ENCODE data around the gene FYB2.

FYB2 gene

DNA sequence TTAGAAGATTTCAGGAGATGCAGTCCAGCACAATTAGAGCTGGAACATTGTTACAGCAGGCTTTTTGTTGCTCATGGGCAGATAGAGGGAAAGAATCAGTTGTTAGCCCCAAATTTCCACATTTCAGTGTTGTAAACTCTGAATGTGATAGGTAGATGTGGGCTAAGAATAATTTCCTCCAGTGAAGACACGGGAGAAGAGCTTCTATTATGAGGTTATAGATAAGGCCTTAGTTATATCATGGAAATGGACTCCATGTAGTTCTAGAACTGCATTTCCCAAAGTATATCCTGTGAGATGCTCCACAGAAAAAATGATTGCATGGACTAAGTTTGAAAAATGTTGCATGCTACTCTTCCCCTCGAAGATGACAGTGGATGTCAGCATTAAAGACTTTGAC is 109.2 kb downstream of the FYB2 start:
- no peak for DNase-seq (ENCODE audit: low read depth)

DNA sequence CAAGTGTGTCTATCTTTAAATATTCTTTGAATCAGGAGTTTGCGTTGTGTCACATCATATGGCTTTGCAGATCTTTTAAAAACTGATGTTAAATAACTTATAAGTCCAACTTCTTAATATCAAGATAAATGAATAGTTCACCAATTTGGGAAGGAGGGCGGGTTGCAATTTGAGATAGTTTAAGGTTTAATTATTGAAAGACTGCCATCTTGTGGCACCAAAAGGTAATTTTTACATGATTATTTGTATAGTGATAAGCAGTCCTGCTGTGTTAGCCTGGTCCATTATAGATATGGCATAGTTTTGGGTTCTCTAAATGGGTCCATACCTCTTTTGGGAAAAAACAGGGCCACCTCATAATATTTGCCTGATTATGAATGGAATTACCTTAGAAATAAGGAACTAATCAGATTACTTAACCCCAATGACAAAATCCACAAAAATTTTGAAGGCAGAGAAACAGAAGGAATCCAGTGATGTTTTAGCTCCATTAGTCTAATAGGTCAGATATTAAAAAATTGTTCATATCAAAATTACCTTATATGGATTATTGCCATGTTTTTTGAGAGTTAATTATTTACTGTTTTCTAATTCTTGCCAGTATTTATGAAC is 109.8 kb downstream of the FYB2 start:
- peak; percentile 44 for DNase-seq (ENCODE audit: low read depth)

DNA sequence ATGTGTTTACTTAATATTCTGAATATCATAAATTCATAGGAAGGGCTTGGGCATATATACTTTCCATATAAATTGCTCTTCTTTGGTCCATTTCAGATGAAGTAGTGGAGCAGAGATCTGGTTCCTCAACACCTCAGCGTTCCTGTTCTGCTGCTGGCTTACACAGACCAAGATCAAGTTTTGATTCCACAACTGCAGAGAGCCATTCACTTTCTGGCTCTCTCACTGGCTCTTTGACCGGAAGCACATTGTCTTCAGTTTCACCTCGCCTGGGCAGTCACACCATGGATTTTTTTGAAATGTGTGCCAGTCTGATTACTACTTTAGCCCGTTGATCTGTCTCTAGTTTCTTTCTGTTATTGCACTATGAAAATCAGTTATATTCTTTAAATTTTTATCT is 111.8 kb downstream of the FYB2 start:
- no peak for DNase-seq (ENCODE audit: low read depth)

DNA sequence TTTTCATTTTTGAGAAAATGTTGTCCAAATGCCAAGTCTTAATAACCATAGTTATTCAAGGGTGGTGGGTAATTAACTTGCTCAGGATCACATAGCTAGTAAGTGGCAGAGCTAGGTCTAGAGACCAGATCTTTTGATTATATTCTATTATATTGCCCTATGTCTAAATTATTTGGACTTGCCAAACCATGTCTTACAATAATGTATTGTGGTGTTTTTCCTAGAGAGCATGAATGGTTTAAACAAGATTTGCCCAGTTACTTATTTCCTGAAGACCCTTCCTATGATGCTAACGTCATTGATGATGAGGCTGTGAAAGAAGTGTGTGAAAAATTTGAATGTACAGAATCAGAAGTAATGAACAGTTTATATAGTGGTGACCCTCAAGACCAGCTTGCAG is 115.5 kb downstream of the FYB2 start:
- no peak for DNase-seq (ENCODE audit: low read depth)

- DNase-seq (ENCODE audit: low read depth) = no peak
Observed at GRCh38 chr1:56696663-56697062, 122.5 kb downstream of the FYB2 start.

DNA sequence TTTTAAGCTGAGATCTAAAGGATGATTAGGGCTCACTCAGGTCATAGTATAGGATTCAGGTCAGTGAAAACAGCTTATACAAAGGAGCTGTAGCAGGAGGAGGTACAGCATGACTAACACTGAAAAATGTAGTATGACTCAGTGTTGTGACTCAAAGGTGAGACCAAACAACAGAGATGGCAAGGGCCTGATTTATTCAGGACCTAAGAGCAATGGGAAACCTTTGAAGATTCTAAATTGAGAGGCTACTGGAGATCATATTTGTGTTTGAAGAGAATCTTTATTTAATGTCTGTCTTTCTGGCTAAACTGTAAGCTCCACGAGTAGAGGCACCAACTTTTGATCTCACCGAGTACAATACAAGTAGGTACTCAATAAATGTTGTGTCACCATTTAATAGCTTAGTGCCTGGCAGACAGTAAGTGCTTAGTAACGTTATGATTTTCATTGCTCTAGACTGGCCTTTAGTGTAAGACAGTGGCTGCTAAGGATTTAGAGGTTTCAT is 130.6 kb downstream of the FYB2 start:
- DNase-seq (ENCODE audit: low read depth) = peak; percentile 68

DNA sequence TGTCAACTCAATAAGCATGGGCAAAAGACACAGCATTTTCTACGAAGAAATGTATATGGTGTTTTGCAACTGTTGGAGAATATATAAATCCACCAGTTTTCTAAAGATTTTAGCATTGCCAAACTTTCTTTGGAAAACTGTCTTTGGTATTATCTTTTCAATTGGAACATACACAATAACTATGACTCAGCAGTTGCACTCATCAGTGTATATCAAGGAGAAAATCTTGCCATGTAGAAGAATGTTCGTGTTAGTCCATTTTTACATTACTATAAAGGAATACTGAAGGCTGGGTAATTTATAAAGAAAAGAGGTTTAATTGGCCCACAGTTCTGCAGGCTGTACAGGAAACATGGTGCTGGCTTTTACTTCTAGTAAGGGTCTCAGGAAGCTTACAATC is 133.0 kb downstream of the FYB2 start:
- DNase-seq (ENCODE audit: low read depth) = peak; percentile 18

DNA sequence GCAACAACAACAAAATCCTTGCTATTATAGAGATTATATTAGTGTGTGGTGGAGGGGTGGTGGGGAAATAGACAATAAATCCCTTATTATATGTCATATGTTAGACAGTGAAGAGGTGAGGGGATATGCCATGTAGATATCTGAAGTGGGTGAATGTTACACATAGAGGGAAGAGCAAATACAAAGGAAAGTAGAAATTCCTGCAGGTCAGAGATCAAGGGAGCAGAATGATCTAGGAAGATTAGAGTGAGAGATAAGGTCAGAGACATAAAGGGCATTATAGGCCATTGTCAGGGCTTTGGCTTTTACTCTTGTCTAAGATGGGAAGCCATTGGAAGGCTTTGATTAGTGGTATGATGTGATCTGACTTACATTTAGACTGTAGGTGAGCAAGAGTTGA is 135.6 kb downstream of the FYB2 start:
- no peak for DNase-seq (ENCODE audit: low read depth)

GRCh38 chr1:56676571-56677035 is 142.6 kb downstream of the FYB2 start:
- DNase-seq (ENCODE audit: low read depth) = peak; percentile 67

- no peak for DNase-seq (ENCODE audit: low read depth)
Observed at GRCh38 chr1:56675763-56676162, 143.4 kb downstream of the FYB2 start.

DNA sequence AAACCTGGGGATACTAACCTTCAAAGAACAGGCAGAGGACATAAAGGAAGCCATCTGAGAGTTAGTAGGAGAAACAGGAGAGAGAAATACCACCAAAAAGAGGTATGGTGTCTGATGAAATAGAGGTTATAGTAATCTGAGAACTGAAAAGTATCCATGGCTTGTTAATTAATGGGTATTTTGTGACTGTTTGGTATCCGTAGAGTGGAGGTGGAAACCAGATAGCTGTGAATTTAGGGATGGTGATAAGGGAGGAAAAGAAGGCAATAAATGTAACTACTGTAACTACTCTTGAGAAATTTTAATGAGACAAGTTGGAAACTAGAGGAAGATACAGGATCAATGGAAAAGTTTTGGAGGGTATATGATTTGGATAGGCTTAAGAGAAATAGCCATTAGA is 146.6 kb downstream of the FYB2 start:
- DNase-seq (ENCODE audit: low read depth) = no peak

DNA sequence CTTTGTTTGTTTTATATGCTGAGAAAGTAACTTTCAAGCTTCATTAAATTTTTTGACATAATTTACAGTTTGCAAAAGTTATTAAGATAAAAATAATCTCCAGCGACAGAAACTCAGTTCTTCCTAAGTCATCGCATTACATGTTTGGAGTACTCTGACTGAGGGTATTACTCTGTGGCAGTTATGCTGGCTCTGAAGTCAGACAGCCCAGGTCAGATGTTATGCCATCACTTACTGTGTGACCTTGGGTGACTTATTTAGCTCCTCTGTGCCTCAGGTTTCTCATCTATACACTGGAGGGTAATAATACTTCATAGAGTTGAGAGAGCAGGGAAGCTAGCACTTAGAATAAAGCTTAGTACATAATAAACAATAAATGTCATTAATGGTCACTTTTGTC is 147.7 kb downstream of the FYB2 start:
- DNase-seq (ENCODE audit: low read depth) = no peak

- DNase-seq (ENCODE audit: low read depth) = no peak
Observed at GRCh38 chr1:56671085-56671484, 148.1 kb downstream of the FYB2 start.

DNA sequence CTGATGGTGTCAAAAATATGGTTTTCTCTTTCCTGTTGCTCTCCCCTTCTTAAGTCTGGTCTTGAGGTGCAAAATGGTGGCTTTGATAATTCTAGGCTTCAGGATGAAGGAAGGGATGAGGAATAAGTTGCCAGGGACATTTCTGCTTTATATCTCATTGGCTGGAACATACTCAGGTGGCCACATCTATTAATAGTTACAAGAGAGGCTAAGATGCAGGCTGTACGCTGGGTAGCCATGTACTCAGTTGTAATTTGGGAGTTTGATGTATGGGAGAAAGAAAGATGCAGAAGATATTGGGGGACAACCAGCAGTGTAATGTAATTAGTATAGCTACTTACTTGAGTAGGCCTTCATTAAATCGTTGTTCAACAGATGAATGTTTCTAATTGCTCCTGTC is 148.9 kb downstream of the FYB2 start:
- DNase-seq (ENCODE audit: low read depth) = no peak
